AG09319 (cell line): Measurements from ENCODE around the gene CORO2B.

ENCODE experiments used
- DNase-seq: peaks from one replicate; pipeline ENCODE4 v3.0.0-alpha.2; 2010; ENCODE audit warnings: low read depth; ENCODE audit errors: extremely low read depth
- CTCF ChIP-seq: IDR thresholded peaks from 2 replicates; pipeline ENCODE4 v1.5.1; 2011; ENCODE audit warnings: low read depth, mild to moderate bottlenecking, inconsistent platforms, low read length, moderate library complexity

CORO2B gene

GRCh38 chr15:68704496-68705021, 125.8 kb downstream of the CORO2B start:
- no peak for DNase-seq

GRCh38 chr15:68706256-68706655, 127.5 kb downstream of the CORO2B start:
- TF ChIP-seq CTCF, result no peak
- no peak for DNase-seq

More at GRCh38 chr15:68704496-68705021, 125.8 kb downstream of the CORO2B start:
- no peak for TF ChIP-seq CTCF

GRCh38 chr15:68706931-68707330, 128.1 kb downstream of the CORO2B start:
- no peak for TF ChIP-seq CTCF
- no peak for DNase-seq

- DNase-seq, result no peak
- no peak for TF ChIP-seq CTCF
These were observed 128.6 kb downstream of the CORO2B start for GRCh38 chr15:68707386-68707785.

- no peak for TF ChIP-seq CTCF
- DNase-seq, result no peak
These were observed 131.1 kb downstream of the CORO2B start for GRCh38 chr15:68709876-68710275.

GRCh38 chr15:68710536-68710935, 131.7 kb downstream of the CORO2B start:
- no peak for DNase-seq
- no peak for TF ChIP-seq CTCF

- TF ChIP-seq CTCF, result no peak
- no peak for DNase-seq
These were observed 132.6 kb downstream of the CORO2B start for GRCh38 chr15:68711406-68711805.
